H9 (cell line): ENCODE results near the gene ANKRD65. TPM values are rescaled to one million over a fixed set of nuclear protein-coding genes. Genes with fewer than 3 reads are reported as not detected.

ENCODE experiments used
- DNase-seq: peaks from one replicate; pipeline ENCODE4 v3.0.0-alpha.2; 2017
- H2AFZ ChIP-seq: one replicate; pipeline ENCODE4 v1.6.1; 2013; ENCODE audit warnings: mild to moderate bottlenecking, low read length, control low read depth, moderate library complexity
- H2AK5ac ChIP-seq: 2 replicates; pipeline ENCODE4 v1.6.1; 2013; ENCODE audit warnings: low read length, control low read depth, mixed read lengths; ENCODE audit not compliant: insufficient read length
- H2BK120ac ChIP-seq: one replicate; pipeline ENCODE4 v1.6.1; 2013; ENCODE audit warnings: low read depth, mild to moderate bottlenecking, low read length, control low read depth, inconsistent platforms; ENCODE audit not compliant: poor library complexity, severe bottlenecking
- H2BK12ac ChIP-seq: 2 replicates; pipeline ENCODE4 v1.6.1; 2013; ENCODE audit warnings: low read length, control low read depth, mixed read lengths, low read depth; ENCODE audit not compliant: insufficient read length
- H2BK15ac ChIP-seq: 2 replicates; pipeline ENCODE4 v1.6.1; 2013; ENCODE audit warnings: low read depth, low read length, control low read depth
- H2BK20ac ChIP-seq: one replicate; pipeline ENCODE4 v1.6.1; 2013; ENCODE audit warnings: low read depth, mild to moderate bottlenecking, low read length, control low read depth, inconsistent platforms; ENCODE audit not compliant: poor library complexity, severe bottlenecking
- H2BK5ac ChIP-seq: 2 replicates; pipeline ENCODE4 v1.6.1; 2013; ENCODE audit warnings: low read length, control low read depth, mixed read lengths; ENCODE audit not compliant: insufficient read length
- H3K14ac ChIP-seq: 2 replicates; pipeline ENCODE4 v1.6.1; 2013; ENCODE audit warnings: low read length, control low read depth; ENCODE audit not compliant: insufficient read depth
- H3K18ac ChIP-seq: 2 replicates; pipeline ENCODE4 v1.6.1; 2013; ENCODE audit warnings: low read depth, mild to moderate bottlenecking, mixed read lengths, low read length, control low read depth; ENCODE audit not compliant: insufficient read length
- H3K23ac ChIP-seq: 2 replicates; pipeline ENCODE4 v1.6.1; 2013; ENCODE audit warnings: low read length, control low read depth, mixed read lengths, low read depth; ENCODE audit not compliant: insufficient read length
- H3K23me2 ChIP-seq: 2 replicates; pipeline ENCODE4 v1.6.1; 2013; ENCODE audit warnings: low read depth, mild to moderate bottlenecking, mixed read lengths, low read length, control low read depth; ENCODE audit not compliant: insufficient read length, poor library complexity, severe bottlenecking
- H3K27ac ChIP-seq: 2 replicates; pipeline ENCODE4 v1.5.1; 2013; ENCODE audit warnings: low read length, control low read depth, mixed read lengths, low read depth; ENCODE audit not compliant: insufficient read length
- H3K27me3 ChIP-seq: 2 replicates; pipeline ENCODE4 v1.6.1; 2013; ENCODE audit warnings: low read length, control low read depth, inconsistent platforms; ENCODE audit not compliant: insufficient read depth
- H3K4ac ChIP-seq: 2 replicates; pipeline ENCODE4 v1.6.1; 2013; ENCODE audit warnings: low read depth, mild to moderate bottlenecking, control low read depth, inconsistent platforms, low read length, moderate library complexity
- H3K4me1 ChIP-seq: 2 replicates; pipeline ENCODE4 v1.6.1; 2013; ENCODE audit warnings: low read length, control low read depth, inconsistent platforms; ENCODE audit not compliant: insufficient read depth
- H3K4me2 ChIP-seq: 2 replicates; pipeline ENCODE4 v1.6.1; 2013; ENCODE audit warnings: low read length, control low read depth, mixed read lengths; ENCODE audit not compliant: insufficient read length, insufficient read depth
- H3K56ac ChIP-seq: 2 replicates; pipeline ENCODE4 v1.6.1; 2013; ENCODE audit warnings: low read depth, mild to moderate bottlenecking, mixed read lengths, low read length, control low read depth; ENCODE audit not compliant: insufficient read length
- H3K79me1 ChIP-seq: 2 replicates; pipeline ENCODE4 v1.6.1; 2013; ENCODE audit warnings: low read depth, mild to moderate bottlenecking, moderate library complexity, low read length, control low read depth, inconsistent platforms; ENCODE audit not compliant: insufficient read depth, poor library complexity, severe bottlenecking
- H3K79me2 ChIP-seq: 2 replicates; pipeline ENCODE4 v1.6.1; 2013; ENCODE audit warnings: low read length, control low read depth, inconsistent platforms; ENCODE audit not compliant: insufficient read depth
- H3K9ac ChIP-seq: 2 replicates; pipeline ENCODE4 v1.6.1; 2013; ENCODE audit warnings: low read length, control low read depth, mixed read lengths; ENCODE audit not compliant: insufficient read length; ENCODE audit errors: extremely low read depth
- H3K9me3 ChIP-seq: one replicate; pipeline ENCODE4 v1.6.1; 2013; ENCODE audit warnings: low read depth, low read length, inconsistent platforms; ENCODE audit not compliant: control insufficient read depth
- H3T11ph ChIP-seq: one replicate; pipeline ENCODE4 v1.6.1; 2013; ENCODE audit warnings: mild to moderate bottlenecking, low read length, control low read depth, inconsistent platforms
- H4K20me1 ChIP-seq: one replicate; pipeline ENCODE4 v1.6.1; 2013; ENCODE audit not compliant: control insufficient read depth, insufficient read length, insufficient read depth
- H4K5ac ChIP-seq: 2 replicates; pipeline ENCODE4 v1.6.1; 2013; ENCODE audit warnings: low read depth, mild to moderate bottlenecking, mixed read lengths, low read length, control low read depth; ENCODE audit not compliant: insufficient read length
- H4K8ac ChIP-seq: replicated peaks from 2 replicates; pipeline ENCODE4 v1.6.1; 2013; ENCODE audit warnings: low read length, control low read depth, mixed read lengths, low read depth; ENCODE audit not compliant: insufficient read length
- H4K91ac ChIP-seq: 2 replicates; pipeline ENCODE4 v1.6.1; 2013; ENCODE audit warnings: low read depth, mild to moderate bottlenecking, moderate library complexity, mixed read lengths, low read length, control low read depth; ENCODE audit not compliant: insufficient read length
- H3K27ac Mint-ChIP-seq, 3 experiments: 2 replicates in 2 of 3; 3 replicates in 1 of 3; pipeline ENCODE4 v1.8.0; 2020 to 2021; ENCODE audit warnings: mixed read lengths in 3 of 3, mild to moderate bottlenecking in 1 of 3, moderate library complexity in 1 of 3
- H3K27me3 Mint-ChIP-seq: 2 replicates; pipeline ENCODE4 v1.8.0; 2021; ENCODE audit warnings: low read depth, mild to moderate bottlenecking, moderate library complexity, mixed read lengths
- H3K36me3 Mint-ChIP-seq, 3 experiments: 2 replicates in 2 of 3; 3 replicates in 1 of 3; pipeline ENCODE4 v1.8.0; 2020 to 2021; ENCODE audit warnings: low read depth in 3 of 3, mixed read lengths in 3 of 3; ENCODE audit not compliant: insufficient read depth in 1 of 3
- H3K4me1 Mint-ChIP-seq, 2 experiments: 2 replicates each; pipeline ENCODE4 v1.8.0; 2020; ENCODE audit warnings: mixed read lengths in 2 of 2
- H3K4me3 Mint-ChIP-seq, 2 experiments: 2 replicates in 1 of 2; 3 replicates in 1 of 2; pipeline ENCODE4 v1.8.0; 2020 to 2021; ENCODE audit warnings: mild to moderate bottlenecking in 2 of 2, mixed read lengths in 2 of 2, moderate library complexity in 1 of 2
- H3K9me3 Mint-ChIP-seq, 2 experiments: 2 replicates in 1 of 2; 3 replicates in 1 of 2; pipeline ENCODE4 v1.8.0; 2020; ENCODE audit warnings: mild to moderate bottlenecking in 2 of 2, mixed read lengths in 2 of 2, moderate library complexity in 1 of 2
- WGBS: extraction: QIAGEN DNeasy Blood & Tissue Kit; methylation state at CpG from one replicate; pipeline ENCODE4 v1.1.7; 2013; ENCODE audit warnings: missing lambda C conversion rate, low lambda C conversion rate, mixed read lengths; ENCODE audit not compliant: insufficient read length; ENCODE audit errors: extremely low coverage; 5-methylcytosine and 5-hydroxymethylcytosine counted together
- total RNA-seq: library from RNA; stranded (reverse); gene quantifications from 2 replicates; pipeline ENCODE4 v1.2.1, GENCODE V29; 2021
- TF ChIP-seq, protein P1 (sequence below): fragments of 200-600 bp; sonication (generic); conservative IDR thresholded peaks from 3 replicates; pipeline ENCODE4 v1.8.0; 2021; ENCODE audit warnings: antibody characterized with exemption, mild to moderate bottlenecking

Gene ANKRD65
- total RNA-seq, 1 experiment from 2014 or later: 3.1 TPM

DNA sequence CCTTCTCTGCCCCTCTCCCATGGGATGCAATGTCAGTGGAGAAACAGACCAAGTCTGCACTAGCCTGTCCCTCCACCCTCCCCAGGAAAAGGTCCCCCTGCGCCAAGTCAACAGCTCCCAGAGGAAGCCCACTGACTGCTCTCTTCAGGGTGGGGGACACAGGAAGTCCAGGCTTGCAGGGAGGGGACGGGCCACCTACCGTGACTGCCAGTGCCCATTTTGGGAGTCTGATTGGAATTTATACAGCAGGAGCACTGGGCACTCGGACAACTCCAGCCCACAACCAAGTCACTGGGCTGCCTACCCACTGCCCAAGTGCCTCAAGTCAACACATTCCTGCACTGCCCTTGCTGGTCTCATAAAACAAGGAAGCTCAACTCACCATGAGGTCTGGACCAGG lies 28.1 kb downstream of the ANKRD65 start:
- Histone ChIP-seq H3K9me3 (no peaks in the 10 kb centered on the region), H2BK12ac (no peak overlapping the region), H3K79me1 (peaks cover 7% of the 10 kb centered on the region), H2BK120ac (no peak overlapping the region), H3K4me1 (no peaks in the 10 kb centered on the region), H3K4me2 (no peak overlapping the region), H2AFZ (no peak overlapping the region), H2BK20ac (no peak overlapping the region), H3K27me3 (no peaks in the 10 kb centered on the region), H4K8ac (no peak overlapping the region), H4K91ac (no peak overlapping the region), H4K20me1 (no peaks in the 10 kb centered on the region), H3K56ac (no peak overlapping the region), H2BK15ac (no peak overlapping the region), H3K9ac (no peak overlapping the region), H3K23ac (no peak overlapping the region), H3K79me2 (peaks cover 2% of the 10 kb centered on the region; the same call in 1 of the 2 replicates), H3K4ac (no peak overlapping the region), H4K5ac (no peak overlapping the region), H3K27ac (no peak overlapping the region), H3K18ac (no peak overlapping the region), H3T11ph (no peak overlapping the region), H2BK5ac (no peak overlapping the region), H3K14ac (no peak overlapping the region), H2AK5ac (no peak overlapping the region), H3K23me2 (peaks cover under 1% of the 10 kb centered on the region)
- no peak overlapping the region for H3K4me3 Mint-ChIP-seq
- H3K4me1 Mint-ChIP-seq: peaks cover under 1% of the 10 kb centered on the region in 2 experiments; a peak in 3 of 4 replicates
- no peak overlapping the region for H3K27ac Mint-ChIP-seq
- no peaks in the 10 kb centered on the region for H3K27me3 Mint-ChIP-seq
- H3K36me3 Mint-ChIP-seq: peaks cover 72 to 96% (median 91%) of the 10 kb centered on the region in 3 experiments
- no CpG with 5 or more reads among the region's 4 CpGs for WGBS
- TF ChIP-seq, protein P1, sequence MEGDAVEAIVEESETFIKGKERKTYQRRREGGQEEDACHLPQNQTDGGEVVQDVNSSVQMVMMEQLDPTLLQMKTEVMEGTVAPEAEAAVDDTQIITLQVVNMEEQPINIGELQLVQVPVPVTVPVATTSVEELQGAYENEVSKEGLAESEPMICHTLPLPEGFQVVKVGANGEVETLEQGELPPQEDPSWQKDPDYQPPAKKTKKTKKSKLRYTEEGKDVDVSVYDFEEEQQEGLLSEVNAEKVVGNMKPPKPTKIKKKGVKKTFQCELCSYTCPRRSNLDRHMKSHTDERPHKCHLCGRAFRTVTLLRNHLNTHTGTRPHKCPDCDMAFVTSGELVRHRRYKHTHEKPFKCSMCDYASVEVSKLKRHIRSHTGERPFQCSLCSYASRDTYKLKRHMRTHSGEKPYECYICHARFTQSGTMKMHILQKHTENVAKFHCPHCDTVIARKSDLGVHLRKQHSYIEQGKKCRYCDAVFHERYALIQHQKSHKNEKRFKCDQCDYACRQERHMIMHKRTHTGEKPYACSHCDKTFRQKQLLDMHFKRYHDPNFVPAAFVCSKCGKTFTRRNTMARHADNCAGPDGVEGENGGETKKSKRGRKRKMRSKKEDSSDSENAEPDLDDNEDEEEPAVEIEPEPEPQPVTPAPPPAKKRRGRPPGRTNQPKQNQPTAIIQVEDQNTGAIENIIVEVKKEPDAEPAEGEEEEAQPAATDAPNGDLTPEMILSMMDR: no peak
- DNase-seq: no peak
- no peaks in the 10 kb centered on the region; a peak in 1 of 5 replicates for H3K9me3 Mint-ChIP-seq
